ENCODE results near the gene THSD4. TPM values are rescaled to one million over a fixed set of nuclear protein-coding genes. Genes with fewer than 3 reads are reported as not detected.

Gene THSD4
- polyA plus RNA-seq, 1 donor from 2014 or later, result 0.46 TPM

GRCh38 chr15:71623111-71623510 lies 507.8 kb downstream of the THSD4 start:
- Histone ChIP-seq H3K9me2 (ENCODE audit: insufficient read depth, low read length) (no peaks in the 10 kb centered on the region), H3K4me2 (ENCODE audit: low read length) (no peak overlapping the region), H3K27ac (ENCODE audit: low read length) (no peak overlapping the region), H3F3A (ENCODE audit: insufficient read depth, low read length, poor library complexity, severe bottlenecking) (no peaks in the 10 kb centered on the region), H3K27me3 (ENCODE audit: insufficient read depth, low read depth, low read length) (no peaks in the 10 kb centered on the region), H3K9me3 (ENCODE audit: low read length) (no peaks in the 10 kb centered on the region), H3K36me3 (ENCODE audit: insufficient read depth, low read length) (no peaks in the 10 kb centered on the region), H4K20me1 (ENCODE audit: insufficient read depth) (no peaks in the 10 kb centered on the region), H3K79me2 (replicated peaks; ENCODE audit: insufficient read depth, low read length) (no peaks in the 10 kb centered on the region), H3K4me3 (ENCODE audit: low read length) (no peak overlapping the region), H3K9ac (ENCODE audit: low read length) (no peak overlapping the region), H2AFZ (ENCODE audit: low read depth, low read length) (no peak overlapping the region)
- no peak for TF ChIP-seq EP300 (conservative IDR thresholded peaks at IDR 0.05; ENCODE audit: poor library complexity, severe bottlenecking)
- no peak for TF ChIP-seq CTCF (IDR thresholded peaks at IDR 0.05; ENCODE audit: poor library complexity, severe bottlenecking)
- no peak for TF ChIP-seq SMC3 (conservative IDR thresholded peaks at IDR 0.05; ENCODE audit: poor library complexity)
- no peak for TF ChIP-seq MXI1 (conservative IDR thresholded peaks at IDR 0.05; ENCODE audit: poor library complexity, severe bottlenecking)

GRCh38 chr15:71626596-71627088 lies 511.4 kb downstream of the THSD4 start:
- no peaks in the 10 kb centered on the region for H4K20me1 ChIP-seq (ENCODE audit: insufficient read depth)
- no peaks in the 10 kb centered on the region for H3K27me3 ChIP-seq (ENCODE audit: insufficient read depth, low read depth, low read length)
- H3K36me3 ChIP-seq (ENCODE audit: insufficient read depth, low read length), result no peaks in the 10 kb centered on the region
- H3K4me3 ChIP-seq (ENCODE audit: low read length), result no peak overlapping the region
- H3K4me2 ChIP-seq (ENCODE audit: low read length), result no peak overlapping the region
- H3K9me3 ChIP-seq (ENCODE audit: low read length), result no peaks in the 10 kb centered on the region
- TF ChIP-seq SMC3 (conservative IDR thresholded peaks at IDR 0.05; ENCODE audit: poor library complexity), result no peak
- no peak for TF ChIP-seq MXI1 (conservative IDR thresholded peaks at IDR 0.05; ENCODE audit: poor library complexity, severe bottlenecking)
- no peak for TF ChIP-seq CTCF (IDR thresholded peaks at IDR 0.05; ENCODE audit: poor library complexity, severe bottlenecking)
- TF ChIP-seq POLR2AphosphoS5 (IDR thresholded peaks at IDR 0.05), result no peak
- TF ChIP-seq EP300 (conservative IDR thresholded peaks at IDR 0.05; ENCODE audit: poor library complexity, severe bottlenecking), result no peak
- no peak for TF ChIP-seq TAF1 (IDR thresholded peaks at IDR 0.05; ENCODE audit: low read depth)
- no peak for TF ChIP-seq REST (IDR thresholded peaks at IDR 0.05; ENCODE audit: borderline replicate concordance)
- no peak for TF ChIP-seq EZH2 (IDR thresholded peaks at IDR 0.05; ENCODE audit: borderline replicate concordance, insufficient read depth, low read length, poor library complexity, severe bottlenecking)
- TF ChIP-seq RAD21 (conservative IDR thresholded peaks at IDR 0.05), result no peak
- H3F3A ChIP-seq (ENCODE audit: insufficient read depth, low read length, poor library complexity, severe bottlenecking), result no peaks in the 10 kb centered on the region
- H3K79me2 ChIP-seq (replicated peaks; ENCODE audit: insufficient read depth, low read length), result no peaks in the 10 kb centered on the region
- no peak overlapping the region for H2AFZ ChIP-seq (ENCODE audit: low read depth, low read length)
- H3K9me2 ChIP-seq (ENCODE audit: insufficient read depth, low read length), result no peaks in the 10 kb centered on the region
- H3K27ac ChIP-seq (ENCODE audit: low read length), result no peak overlapping the region
- H3K9ac ChIP-seq (ENCODE audit: low read length), result no peak overlapping the region

Data from neural cell (in vitro differentiated cells).